ENCODE data around the gene MYLK4.
"Not testable (repeated sequence)": the region's sequence is repeated elsewhere in the genome, so short reads cannot be mapped to it uniquely, and the experiment has no call there.

MYLK4 gene

DNA sequence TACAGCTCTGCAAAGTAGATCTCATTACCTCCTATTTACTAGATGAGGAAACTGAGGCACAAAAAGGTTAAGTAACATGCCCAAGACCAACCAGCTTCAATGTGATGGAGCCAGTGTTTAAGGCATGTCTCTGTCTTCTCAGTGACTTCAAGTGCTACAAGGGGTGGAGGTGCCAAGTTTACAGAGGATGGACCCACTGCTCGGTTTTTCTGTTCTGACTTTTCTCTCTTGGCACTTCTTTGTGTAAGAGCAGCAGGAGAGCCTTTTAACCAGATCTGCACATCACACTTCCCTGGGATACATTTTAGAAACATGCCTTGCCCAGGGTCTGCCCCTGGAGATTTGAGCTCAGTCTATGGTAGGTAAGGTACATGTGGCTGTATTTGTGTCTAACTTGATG lies 24.3 kb upstream of the MYLK4 start:
- no peak for DNase-seq

DNA sequence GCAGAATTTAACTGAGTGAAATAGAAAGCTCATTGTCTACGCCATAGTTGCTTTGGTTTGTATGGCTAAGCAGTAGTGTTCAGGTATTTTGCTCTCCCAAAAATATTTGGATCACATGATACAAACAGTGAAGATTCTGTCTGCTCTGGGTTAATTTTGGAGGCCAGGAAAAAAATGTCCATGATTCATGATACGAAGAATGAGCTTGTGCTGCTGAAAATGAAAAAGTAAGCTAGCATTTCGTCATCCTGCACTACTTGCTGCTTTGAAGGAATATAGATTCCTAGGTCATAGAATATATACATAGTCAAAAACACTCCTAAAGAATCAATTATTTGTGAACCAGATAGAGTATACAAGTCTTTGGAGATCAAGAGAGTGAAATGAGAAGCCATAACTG lies 22.7 kb upstream of the MYLK4 start:
- DNase-seq = no peak

DNA sequence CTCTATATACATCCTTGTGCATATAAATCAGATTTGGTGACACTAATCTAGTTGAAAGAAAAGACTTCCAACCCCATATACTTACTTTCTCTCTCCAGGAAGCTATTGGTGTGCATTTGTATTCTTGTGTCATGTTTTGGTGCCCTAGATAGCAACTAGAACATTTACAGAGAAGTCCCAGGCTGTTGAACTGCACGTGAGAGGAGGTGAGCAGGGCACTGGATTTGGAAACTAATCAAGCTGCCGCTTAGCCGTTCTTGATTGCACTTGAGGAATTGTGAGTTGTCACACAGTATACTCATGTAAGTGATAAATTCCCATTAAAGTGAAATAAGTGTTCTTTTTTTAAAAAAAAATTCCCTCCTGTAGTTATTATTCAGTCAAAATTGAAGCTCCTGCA lies 22.1 kb upstream of the MYLK4 start:
- no peak for DNase-seq

DNA sequence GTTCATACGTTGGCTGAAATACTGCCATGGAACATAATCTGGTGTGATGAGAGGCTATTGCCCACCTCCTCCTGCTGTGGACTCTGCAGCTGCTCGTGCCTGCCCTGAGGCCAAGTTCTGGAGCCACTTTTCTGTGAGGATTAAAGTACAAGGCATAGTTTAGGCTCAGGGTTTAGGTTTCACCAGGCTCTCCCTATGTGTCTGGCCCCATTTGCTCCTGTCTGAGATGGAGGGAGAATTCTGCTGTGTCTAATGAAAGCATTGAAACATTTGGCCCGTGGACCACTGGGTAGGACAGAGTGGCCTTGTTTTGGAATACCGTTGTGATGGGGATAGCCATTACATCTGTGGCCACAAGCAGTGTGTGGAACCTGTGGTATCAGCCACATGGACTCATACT lies 20.4 kb upstream of the MYLK4 start:
- DNase-seq = no peak

DNA sequence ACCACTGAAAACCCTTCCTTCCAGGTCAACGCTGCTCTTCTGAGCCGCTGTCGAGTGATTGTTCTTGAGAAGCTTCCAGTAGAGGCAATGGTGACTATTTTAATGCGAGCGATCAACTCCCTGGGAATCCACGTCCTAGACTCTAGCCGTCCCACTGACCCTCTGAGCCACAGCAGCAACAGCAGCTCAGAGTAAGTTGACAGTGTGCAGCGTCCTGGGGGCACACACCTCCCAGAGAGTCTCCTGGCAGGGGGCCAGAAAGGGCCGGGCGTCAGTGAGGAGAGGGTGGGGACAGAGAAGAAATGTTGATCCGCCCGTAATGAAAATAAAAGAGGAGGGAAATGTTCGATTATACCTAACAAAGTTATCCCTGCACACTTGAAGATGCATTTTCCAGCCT lies 19.4 kb upstream of the MYLK4 start:
- no peak for DNase-seq

DNA sequence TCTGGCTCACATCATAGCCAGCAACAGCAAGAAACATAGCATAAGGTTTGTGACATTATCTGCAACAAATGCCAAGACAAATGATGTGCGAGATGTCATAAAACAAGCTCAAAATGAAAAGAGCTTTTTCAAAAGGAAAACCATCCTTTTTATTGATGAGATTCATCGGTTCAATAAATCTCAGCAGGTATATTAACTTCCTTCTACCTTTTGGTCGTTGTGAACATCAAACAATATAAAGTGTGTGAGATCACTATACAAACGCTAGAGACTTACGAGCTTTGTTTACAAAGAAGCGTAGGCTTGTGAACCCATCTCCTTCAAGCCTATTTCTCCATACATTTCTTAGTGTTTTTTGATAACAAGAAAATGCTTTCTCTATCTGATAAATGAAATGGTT lies 18.0 kb upstream of the MYLK4 start:
- DNase-seq = no peak

DNA sequence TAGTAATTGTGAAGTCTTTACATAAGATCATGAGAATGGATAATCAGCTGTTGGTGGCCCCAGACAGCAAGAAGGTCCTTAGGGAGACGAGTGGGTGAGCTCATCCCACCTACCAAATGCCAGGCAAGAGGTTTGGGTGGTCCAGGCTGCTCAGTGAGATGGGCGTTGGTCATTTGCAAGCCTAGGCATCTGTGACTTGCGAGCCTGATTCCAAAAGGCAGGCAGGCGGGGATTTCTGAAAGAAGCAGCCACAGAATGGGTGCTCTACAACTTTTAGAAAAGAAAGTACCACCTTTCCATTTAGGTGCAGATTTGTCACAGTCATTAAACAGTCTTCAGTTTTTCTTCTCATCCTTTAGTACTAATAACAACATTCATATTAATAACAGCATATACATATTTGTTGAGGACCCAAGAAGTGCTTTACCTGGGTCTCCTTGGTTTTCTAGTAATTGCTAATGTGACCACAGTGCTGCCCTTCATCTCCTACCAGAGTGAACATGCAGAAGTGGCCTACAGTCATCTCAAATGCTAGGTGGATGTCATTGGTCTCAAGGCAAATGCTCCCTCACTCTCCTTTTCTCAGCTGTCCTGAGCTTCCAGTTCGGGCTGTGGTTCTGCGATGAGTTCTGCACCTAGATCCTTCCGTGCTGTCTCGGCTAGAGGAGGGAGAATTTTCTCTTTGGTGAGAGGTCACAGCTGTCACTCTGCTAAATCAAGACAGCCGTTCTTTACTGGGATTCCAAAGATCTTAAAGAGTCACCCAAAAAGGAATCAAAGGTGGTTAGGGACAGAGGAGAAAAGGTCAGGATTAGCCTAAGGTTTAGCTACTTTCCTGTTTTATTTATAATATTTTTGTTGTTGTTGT lies 17.2 kb upstream of the MYLK4 start:
- DNase-seq = no peak

DNA sequence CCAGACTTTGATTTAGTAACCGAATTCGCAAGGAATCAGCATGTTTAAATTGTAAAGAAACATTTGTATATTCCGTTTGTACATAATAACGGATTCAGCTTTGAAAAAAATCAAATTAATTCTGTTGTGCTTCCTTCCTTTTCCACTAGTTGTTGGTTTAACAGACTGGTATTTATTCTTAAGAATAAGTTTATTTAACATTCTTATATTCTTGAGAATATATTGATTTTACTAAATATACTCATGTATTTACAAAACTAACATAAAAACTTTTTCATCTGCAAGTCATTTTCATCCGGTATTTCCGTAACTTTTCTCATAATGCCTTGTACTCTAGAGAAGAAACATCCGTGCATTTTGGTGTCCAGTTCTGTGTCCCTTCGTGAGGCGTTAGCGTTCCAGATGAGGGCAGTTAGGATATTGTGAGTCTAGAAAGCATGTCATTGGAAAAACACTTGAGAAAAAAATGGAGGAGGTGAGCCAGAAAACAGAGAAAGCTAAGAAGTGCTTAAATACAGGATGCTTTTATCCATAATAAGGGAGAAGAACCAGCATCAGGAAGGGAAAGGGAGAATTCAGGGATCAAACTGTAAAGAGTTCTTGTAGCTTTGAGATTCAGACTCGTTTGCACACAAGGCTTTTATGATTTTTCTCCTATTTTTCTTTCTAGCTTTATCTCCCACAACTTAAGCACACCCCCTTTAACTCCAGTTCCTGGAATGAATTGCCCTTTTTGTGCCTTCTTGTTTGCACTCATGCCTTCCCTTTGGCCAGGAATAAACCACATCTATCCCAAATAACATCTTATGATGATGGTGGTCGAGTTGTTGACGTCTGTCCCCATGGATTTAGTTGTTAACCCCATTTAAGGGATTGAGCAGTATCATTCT lies 16.3 kb upstream of the MYLK4 start:
- no peak for DNase-seq

DNA sequence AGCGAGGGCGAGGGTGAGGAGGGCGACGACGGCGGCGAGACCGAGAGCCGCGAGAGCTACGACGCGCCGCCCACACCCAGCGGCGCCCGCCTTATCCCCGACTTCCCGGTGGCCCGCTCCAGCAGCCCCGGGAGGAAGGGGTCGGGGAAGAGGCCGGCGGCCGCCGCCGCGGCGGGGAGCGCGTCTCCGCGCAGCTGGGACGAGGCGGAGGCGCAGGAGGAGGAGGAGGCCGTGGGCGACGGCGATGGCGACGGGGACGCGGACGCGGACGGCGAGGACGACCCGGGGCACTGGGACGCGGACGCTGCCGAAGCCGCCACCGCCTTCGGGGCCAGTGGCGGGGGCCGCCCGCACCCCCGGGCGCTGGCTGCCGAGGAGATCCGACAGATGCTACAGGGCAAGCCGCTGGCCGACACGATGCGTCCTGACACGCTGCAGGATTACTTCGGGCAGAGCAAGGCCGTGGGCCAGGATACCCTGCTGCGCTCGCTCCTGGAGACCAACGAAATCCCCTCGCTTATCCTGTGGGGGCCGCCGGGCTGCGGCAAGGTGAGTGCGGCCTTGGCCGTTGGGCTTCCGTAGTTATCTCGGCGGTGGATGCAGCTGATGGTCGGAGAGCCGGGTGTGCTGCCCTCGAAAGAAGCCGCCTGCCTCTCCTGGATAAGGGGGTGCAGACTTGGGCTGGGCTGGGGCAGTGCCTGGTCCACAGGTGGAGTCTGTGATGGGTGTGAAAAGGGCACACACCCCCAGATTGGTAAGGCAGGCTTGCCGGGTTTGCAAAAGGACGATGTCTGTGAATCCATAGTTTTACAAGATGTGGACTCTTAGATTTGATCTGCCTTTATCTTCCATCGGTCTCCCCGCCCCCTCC lies 15.4 kb upstream of the MYLK4 start:
- DNase-seq = no peak

DNA sequence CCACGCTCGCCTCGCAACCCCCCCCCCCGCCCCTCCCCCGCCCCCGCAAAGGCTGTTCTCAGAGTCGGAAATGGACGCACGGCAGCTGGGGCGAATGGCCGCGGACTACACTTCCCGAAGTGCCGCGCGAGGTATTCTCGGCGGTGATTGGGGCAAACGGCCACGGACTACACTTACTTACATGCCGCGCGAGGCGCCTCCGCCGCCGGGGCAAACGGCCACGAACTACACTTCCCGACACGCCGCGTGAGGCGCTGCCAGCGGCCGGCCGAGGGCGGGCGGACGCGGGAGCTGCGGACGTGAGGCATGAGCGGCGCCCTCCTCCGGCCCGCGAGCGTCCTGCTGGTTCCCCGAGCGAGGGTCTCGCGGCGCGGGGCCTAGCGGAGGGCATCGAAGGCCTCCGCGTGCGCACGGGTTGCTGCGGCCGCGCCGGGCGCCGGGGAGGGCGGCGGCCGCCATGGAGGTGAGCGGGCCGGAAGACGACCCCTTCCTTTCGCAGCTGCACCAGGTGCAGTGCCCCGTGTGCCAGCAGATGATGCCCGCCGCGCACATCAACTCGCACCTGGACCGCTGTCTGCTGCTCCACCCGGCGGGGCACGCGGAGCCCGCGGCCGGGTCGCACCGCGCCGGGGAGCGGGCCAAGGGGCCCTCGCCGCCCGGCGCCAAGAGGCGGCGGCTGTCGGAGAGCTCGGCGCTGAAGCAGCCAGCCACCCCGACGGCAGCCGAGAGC lies 14.6 kb upstream of the MYLK4 start, which contains the start of gene WRNIP1:
WRNIP1 (plus strand) TSS at position 228 of the 730 bp plus-strand sequence; CDS start at position 458, 230 bp downstream.
- peak; percentile 96 for DNase-seq

DNA sequence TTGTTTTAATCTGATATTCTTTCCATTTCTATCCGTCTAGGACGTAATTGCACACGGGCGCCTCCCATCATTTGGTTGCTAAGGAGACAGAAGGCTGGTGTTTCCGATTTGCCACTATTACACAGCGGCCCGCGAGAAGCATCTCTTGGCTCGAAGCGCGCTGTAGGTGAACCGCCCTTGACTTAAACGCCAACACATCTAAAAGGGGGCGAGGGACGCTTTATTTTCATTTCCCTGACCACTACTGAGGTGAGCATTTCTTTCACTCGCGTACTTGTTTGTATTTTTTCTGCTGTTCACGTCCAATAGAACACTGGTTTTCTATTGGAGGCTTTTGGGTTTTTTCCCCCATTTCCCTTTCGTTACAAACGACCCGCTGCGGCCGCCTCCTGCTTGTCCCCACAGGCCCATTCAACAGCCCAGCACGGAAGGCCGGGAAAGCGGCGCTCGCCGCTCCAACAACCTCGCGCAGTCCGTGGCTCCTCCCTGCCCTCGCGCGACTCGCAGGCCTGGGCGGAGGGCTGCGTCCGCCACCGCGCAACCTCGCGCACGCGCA lies 14.0 kb upstream of the MYLK4 start:
- peak; percentile 79 for DNase-seq

DNA sequence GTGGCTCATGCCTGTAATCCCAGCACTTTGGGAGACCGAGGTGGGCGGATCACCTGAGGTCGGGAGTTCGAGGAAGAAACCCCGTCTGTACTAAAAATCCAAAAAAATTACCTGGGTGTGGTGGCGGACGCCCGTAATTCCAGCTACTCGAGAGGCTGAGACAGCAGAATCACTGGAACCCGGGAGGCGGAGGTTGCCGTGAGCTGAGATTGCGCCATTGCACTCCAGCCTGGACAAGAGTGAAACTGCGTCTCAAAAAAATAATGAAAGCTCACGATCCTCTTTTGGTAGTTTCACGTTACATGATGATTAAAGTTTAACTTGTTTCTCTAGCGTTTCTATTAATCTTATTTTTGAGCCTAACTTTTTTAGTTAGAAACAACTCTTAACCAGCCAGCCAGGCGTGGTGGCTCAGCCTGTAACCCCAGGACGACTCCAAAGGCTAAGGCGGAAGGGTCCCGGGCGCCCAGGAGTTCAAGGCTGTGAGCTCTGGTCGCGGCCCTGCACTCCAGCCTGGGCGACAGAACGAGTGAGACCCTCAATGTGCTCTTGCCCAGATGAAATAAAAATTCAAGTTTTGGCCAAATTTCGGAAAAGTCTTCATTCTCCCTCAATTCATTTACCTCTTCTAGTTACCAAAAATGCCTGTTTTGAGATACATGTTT lies 13.3 kb upstream of the MYLK4 start:
- no peak for DNase-seq

DNA sequence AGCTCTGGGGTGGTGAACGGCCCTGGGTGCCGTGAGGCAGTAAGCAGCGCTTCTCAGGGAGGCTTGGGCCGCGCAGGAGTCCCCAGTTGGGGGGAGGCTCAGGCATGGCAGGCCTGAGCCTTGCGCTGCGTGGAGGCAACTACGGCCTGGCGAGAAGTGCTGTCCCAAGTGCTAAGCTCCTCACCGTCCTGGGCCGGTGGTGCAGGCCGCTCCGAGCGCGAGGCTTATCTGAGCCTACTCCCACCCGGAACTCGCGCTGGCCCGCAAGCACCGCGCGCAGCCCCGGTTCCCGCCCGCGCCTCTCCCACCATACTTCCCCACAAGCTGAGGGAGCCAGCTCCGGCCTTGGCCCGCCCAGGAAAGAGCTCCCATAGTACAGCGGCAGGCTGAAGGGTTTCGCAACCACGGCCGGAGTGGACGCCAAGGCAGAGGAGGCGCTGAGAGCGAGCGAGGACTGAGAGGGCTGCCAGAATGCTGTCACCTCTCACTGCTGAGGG lies 12.7 kb upstream of the MYLK4 start:
- no peak for DNase-seq

DNA sequence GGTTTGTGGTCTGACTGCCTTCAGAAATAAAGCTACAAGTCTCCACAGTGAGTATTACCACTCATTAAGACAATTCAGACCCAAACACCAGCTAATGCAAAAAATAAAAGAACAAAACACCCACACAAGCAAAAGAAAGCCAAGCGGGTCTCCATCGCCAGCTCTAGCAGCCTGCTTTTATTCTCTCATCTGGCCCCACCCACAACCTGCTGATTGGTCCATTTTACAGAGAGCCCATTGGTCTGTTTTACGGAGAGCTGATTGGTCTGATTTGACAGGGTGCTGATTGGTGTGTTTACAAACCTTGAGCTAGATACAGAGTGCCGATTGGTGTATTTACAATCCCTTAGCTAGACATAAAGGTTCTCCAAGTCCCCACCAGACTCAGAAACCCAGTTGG lies 12.1 kb upstream of the MYLK4 start:
- DNase-seq = not testable (repeated sequence)

DNA sequence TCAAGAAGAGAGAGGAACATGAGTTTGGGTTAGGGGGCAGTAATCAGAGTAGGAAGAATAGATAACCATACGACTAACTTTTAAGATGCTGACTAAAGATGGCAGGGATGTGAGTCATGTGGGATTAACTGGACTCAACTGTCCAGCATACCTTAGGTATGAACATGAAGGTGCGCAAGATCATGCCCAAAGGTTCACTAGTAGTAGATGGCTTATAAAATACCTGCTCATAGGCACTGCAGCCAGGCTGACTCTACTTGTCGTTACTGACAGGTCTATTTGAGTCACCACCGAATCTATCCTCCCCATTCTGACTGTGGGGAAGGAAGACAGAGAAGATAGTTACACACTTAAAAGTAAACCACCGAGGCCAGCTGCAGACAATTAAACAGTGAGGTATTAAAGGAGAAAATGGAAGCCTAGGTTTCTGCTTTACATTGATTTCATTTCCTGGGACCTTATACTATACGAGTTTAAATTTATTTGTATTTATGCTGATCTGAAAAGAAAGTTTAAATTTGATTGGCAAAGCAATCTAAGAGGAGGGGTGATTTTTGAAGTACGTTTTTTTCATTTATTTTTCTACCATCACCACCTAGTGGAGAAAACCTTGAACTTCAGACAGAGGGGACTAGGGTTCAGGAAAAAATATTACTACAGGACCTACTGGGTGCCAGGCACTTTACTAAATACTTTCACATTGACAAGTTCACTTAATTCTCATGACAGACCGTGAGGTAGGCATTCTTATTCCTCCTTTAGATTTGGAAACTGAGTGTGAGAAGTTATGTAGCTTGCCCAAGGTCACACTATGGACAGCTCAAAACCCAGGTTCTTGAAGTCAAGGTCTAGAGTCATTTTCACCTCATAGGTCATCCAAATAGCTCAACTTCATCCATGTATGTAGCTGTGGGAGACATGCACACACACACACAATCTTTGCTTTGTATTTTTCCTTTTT lies 10.4 kb upstream of the MYLK4 start:
- DNase-seq = no peak

DNA sequence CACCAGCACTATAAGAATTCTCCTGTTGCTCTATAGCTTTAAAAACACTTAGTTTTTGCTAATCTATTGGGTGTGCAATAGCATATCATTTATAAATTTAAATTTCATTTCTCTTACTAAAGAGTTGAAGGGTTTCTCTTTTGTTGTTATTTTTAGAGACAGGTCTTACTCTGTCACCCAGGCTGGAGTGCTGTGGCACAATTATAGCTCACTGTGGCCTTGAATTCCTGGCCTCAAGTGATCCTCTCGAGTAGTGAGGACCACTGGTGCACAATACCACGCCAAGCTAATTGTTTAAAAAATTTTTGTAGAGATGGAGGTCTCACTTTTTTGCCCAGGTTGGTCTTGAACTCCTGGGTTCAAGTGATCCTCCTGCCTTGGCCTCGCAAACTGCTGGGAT lies 8.3 kb upstream of the MYLK4 start:
- DNase-seq = no peak

DNA sequence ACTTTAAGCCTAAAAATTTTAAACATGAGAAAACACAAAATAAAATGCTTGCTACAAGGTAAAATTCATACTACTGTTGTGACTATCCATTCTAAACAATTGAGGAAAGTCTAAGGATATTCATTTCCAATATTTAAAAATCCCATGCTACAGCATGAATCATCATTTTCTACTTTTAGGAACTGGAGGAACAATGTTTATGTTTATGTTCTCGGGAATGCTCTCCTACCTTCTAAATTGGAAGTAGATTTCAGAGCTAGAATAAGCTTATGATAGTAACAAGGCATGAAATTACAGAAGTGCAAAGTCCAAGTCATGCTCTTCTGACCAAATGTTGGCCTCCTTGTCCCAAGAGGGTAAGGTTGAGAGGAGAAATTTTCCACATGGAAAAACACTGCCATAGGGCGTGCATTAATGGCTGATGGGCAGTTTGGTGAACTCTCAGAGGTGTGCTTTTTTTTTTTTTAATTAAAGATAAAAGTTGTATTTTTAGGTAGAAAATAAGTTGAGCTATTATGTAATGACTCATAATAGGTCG lies 6.0 kb upstream of the MYLK4 start:
- no peak for DNase-seq

DNA sequence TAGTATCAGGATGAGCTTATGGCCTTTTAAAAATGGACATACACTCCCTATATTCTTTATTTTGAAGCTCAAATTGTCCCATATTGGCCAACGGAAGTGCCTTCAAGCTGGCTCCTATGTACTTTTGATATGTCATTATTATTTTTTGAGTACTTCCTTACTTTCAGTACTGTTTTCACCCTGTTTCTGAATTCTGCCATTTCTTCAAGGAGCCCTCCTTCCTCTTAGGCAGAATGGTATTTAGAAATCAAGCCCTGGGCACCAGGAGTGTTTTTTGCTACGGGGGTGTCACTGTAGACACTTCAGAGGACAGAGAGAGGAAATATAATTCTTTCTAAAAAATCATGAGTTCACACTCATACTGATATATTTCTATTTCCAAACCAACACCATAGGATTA lies 5.5 kb upstream of the MYLK4 start:
- no peak for DNase-seq

DNA sequence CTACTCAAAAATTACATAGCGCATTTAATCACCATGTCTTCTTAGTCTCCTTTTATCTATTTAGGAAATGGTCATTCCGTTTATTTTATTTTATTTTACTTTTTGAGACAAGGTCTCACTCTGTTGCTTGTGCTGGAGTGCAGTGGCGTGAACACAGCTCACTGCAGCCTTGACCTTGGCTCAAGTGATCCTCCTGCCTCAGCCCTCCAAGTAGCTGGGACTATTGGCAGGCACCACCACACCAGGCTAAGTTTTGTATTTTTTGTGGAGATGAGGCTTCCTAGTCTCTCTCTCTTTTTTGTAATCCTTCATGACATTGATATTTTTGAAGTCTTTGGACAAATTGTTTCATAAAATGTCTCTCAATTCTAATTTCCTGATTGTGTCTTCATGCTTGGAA lies 4.7 kb upstream of the MYLK4 start:
- DNase-seq = no peak

DNA sequence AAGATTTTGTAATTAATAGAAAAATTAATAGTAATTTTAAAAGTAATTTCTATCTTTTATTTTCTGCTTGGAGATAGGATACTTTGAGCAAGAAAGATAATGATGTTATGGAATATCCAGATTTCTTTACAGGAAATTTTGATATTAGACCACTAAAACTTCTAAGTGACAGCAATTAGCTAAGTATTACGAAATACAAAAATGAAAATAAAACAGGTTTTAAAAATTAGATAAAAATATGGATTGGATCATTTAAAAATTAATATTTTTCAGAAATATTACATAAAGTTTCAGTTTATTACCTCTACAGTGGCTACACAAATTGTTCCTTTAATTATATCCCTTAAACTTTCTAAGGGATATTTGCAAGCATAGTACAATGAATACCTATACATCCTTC lies 4.2 kb upstream of the MYLK4 start:
- DNase-seq = no peak
